GF-D8 (cell line): ENCODE data around the gene RNF32.
"Not testable (repeated sequence)": the region's sequence is repeated elsewhere in the genome, so short reads cannot be mapped to it uniquely, and the experiment has no call there.

Experiments
- DNase-seq: peaks from one replicate; lab custom pipeline; 2025; lab: John Stamatoyannopoulos, UW

Gene RNF32

DNA sequence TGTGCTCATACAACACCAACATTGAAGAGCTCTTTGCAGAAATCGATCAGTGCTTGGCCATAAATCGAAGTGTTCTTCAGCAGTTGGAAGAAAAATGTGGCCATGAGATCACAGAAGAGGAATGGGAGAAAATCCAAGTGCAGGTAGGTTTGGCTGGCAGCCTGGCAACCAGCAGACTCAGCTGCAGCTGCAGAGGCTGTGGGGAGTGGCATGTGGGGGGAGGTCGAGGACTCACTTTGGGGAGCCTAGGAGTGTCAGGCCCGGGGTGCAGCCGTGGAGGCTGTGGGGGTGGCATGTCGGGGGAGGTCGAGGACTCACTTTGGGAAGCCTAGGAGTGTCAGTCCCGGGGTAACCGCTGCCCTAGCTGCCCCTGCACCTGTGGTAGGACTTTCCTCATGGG is 35.1 kb downstream of the RNF32 start:
- DNase-seq, result no peak

- no peak for DNase-seq
These were observed 35.7 kb downstream of the RNF32 start for GRCh38 chr7:156676263-156676662.

GRCh38 chr7:156677374-156678054 is 36.9 kb downstream of the RNF32 start:
- no peak for DNase-seq

GRCh38 chr7:156680281-156680680 is 39.7 kb downstream of the RNF32 start:
- DNase-seq, result no peak

DNA sequence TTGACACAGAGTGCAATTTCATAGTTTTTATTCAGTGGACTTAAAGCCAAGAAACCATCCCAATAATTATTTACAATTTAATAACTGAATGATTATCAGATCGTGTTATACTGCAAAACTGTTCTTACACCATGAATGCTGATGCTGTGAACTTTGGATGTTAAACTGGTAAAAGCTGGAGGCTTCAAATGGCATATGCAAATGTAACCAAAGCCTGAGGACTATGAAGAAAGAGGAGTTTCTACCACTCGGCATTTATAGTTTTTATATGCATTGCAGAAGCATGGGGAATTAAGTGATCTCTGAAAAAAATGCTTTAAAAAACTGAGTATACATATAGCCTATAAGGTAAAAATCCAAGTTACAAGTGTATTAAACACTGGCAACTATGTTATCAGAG is 42.4 kb downstream of the RNF32 start:
- DNase-seq, result no peak

GRCh38 chr7:156684251-156684650 is 43.7 kb downstream of the RNF32 start:
- no peak for DNase-seq

DNA sequence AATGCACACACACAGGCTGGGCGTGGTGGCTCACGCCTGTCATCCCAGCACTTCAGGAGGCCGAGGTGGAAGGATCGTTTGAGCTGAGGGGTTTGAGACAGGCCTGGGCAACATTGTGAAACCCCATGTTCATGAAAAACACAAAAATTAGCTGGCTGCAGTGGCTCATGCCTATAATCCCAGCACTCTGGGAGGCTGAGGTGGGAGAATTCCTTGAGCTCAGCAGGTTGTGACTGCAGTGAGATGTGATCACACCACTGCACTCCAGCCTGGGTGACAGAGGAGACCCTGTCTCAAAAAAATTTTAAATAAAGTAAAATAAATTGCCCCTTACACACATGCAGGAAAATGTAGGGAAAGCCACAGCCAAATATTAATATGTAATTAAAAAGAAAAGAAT is 44.1 kb downstream of the RNF32 start:
- DNase-seq, result no peak

DNA sequence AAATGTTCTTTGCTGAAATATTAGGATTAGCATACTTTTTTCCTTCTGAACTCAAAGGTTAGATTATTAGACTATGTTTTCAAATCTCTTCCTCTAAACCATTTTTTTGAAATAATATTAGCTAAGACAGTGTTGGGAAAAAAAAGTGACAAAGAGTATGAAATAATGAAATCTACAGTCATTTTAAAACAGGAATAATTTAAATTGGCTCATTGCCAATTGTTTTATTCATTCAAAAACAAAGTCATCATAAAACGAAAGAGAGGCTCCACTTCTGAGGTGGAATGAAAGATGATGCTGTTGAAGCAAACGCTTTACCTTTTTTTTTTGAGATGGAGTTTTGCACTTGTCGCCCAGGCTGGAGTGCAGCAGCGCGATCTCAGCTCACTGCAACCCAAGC is 51.2 kb downstream of the RNF32 start:
- no peak for DNase-seq

- no peak for DNase-seq
These were observed 52.3 kb downstream of the RNF32 start for GRCh38 chr7:156692849-156693248.

DNA sequence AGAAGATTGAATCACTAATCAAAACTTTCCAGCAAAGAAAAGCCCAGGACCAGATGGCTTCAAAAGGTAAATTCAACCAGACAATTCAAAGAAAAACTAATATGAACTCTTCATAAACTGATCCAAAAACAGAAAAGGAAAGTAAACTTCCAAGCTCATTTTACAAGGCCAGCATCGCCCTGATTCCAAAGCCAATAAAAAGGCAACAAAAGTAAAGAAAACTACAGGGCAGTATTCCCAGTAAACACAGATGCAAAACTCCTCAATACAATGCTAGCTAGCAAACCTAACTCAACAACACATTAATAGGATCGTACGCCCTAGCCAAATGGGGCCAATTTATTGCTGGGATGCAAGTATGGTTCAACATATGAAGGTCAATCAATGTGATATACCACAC is 53.1 kb downstream of the RNF32 start:
- DNase-seq, result no peak

DNA sequence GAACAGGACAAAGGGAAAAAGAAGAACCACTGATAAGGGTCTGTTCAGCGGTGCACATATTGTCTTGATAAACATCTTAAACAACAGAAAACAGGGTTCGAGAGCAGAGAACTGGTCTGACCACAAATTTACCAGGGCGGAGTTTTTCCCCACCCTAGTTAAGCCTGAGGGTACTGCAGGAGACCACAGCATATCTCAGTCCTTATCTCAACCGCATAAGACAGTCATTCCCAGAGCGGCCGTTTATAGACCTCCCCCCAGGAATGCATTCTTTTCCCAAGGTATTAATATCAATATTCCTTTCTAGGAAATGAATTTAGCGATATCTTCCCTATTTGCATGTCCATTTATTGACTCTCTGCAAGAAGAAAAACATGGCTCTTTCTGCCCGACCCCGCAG is 56.7 kb downstream of the RNF32 start:
- not testable (repeated sequence) for DNase-seq

DNA sequence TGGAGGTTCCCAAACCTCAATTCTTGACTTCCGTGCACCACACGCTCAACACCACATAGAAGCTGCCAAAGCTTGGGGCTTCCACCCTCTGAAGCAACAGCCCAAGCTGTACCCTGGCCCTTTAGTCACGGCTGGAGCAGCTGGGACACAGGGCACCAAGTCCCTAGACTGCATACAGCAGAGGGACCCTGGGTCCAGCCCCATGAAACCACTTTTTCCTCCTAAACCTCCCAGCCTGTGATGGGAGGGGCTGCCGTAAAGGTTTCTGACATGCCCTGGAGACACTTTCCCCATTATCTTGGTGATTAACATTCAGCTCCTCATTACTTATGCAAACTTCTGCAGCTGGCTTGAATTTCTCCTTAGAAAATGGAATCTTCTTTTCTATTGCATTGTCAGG is 57.9 kb downstream of the RNF32 start:
- not testable (repeated sequence) for DNase-seq

GRCh38 chr7:156701787-156702186 is 61.2 kb downstream of the RNF32 start:
- DNase-seq, result not testable (repeated sequence)

- DNase-seq, result no peak
These were observed 61.8 kb downstream of the RNF32 start for GRCh38 chr7:156702399-156702798.

GRCh38 chr7:156703209-156703608 is 62.6 kb downstream of the RNF32 start:
- DNase-seq, result no peak

GRCh38 chr7:156703773-156704482 is 63.4 kb downstream of the RNF32 start:
- no peak for DNase-seq

- no peak for DNase-seq
These were observed 81.7 kb downstream of the RNF32 start for GRCh38 chr7:156722043-156722826.

DNA sequence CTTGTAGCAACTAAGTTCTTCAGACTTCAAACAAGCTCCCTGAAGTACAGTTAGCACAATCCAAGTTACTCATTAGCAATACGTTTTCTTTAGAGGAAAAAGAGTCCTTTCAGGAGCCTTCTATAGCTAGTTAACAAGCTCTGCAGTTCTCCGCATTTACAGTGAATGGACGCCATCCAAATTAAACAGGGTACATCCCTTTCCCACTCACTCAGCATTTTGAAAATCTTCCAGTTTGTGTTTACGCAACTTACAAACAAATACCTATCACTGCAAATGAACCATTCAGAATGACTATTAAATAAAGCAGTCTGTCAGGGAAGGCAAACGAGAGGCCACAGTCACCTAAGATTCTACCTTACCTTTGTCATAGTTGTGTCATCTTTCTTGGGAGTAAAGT is 84.5 kb downstream of the RNF32 start:
- DNase-seq, result no peak

DNA sequence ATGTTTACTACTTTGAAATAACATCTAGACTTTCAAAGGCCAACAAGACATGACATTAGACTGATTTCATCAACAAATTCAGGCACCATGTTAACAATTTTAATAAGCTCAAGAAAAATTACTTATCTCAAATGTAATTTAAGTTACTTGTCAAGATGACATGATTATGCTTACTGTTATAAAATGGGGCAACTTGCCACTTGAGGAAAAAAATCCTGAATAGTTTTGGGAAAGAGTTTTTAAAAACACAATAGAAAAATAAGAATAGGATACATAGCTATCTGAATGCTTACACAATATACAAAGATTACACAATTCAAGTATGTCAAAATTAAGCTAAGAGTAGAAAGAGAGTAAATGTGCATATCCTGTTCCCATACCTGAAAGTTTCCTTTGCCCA is 85.4 kb downstream of the RNF32 start:
- DNase-seq, result no peak
